Iris pigment epithelial cell (primary cell): Measurements from ENCODE around the gene ARHGAP30.
"Not testable (repeated sequence)": the region's sequence is repeated elsewhere in the genome, so short reads cannot be mapped to it uniquely, and the experiment has no call there.

Experiments
- DNase-seq: peaks from one replicate; pipeline ENCODE4 v3.0.0-alpha.2; 2011; ENCODE audit warnings: low read depth

ARHGAP30 gene, protein sequence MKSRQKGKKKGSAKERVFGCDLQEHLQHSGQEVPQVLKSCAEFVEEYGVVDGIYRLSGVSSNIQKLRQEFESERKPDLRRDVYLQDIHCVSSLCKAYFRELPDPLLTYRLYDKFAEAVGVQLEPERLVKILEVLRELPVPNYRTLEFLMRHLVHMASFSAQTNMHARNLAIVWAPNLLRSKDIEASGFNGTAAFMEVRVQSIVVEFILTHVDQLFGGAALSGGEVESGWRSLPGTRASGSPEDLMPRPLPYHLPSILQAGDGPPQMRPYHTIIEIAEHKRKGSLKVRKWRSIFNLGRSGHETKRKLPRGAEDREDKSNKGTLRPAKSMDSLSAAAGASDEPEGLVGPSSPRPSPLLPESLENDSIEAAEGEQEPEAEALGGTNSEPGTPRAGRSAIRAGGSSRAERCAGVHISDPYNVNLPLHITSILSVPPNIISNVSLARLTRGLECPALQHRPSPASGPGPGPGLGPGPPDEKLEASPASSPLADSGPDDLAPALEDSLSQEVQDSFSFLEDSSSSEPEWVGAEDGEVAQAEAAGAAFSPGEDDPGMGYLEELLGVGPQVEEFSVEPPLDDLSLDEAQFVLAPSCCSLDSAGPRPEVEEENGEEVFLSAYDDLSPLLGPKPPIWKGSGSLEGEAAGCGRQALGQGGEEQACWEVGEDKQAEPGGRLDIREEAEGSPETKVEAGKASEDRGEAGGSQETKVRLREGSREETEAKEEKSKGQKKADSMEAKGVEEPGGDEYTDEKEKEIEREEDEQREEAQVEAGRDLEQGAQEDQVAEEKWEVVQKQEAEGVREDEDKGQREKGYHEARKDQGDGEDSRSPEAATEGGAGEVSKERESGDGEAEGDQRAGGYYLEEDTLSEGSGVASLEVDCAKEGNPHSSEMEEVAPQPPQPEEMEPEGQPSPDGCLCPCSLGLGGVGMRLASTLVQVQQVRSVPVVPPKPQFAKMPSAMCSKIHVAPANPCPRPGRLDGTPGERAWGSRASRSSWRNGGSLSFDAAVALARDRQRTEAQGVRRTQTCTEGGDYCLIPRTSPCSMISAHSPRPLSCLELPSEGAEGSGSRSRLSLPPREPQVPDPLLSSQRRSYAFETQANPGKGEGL

DNA sequence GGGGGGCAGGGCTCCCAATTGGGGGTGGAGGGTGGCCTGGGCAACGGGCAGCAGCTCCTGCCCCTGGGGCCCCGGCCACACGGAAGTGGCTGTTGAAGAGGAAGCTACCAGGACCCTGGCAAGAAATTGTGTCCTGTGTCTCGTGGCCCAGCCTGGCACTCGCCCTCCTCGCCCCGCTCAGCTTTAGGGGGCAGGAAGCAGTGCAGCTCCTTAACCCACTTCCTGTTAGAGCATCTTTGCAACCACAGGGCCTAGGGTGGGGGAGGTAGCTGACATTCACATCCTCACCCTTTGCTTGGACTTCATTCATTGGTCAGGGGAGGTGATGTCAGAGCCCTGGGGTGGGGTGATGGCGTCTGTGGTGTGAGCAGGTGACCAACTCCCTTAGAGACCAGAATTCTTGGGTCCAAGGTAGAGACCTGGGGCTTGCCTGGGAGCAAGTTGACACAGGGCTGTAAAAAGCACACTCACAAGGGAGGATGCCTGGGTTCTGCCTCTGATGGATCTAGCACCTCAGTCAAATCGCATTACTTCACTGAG is at the start of gene ARHGAP30:
ARHGAP30 (minus strand) TSS at position 161 of the 540 bp plus-strand sequence. CDS start 267 bp downstream, outside the sequence.
- DNase-seq = no peak

DNA sequence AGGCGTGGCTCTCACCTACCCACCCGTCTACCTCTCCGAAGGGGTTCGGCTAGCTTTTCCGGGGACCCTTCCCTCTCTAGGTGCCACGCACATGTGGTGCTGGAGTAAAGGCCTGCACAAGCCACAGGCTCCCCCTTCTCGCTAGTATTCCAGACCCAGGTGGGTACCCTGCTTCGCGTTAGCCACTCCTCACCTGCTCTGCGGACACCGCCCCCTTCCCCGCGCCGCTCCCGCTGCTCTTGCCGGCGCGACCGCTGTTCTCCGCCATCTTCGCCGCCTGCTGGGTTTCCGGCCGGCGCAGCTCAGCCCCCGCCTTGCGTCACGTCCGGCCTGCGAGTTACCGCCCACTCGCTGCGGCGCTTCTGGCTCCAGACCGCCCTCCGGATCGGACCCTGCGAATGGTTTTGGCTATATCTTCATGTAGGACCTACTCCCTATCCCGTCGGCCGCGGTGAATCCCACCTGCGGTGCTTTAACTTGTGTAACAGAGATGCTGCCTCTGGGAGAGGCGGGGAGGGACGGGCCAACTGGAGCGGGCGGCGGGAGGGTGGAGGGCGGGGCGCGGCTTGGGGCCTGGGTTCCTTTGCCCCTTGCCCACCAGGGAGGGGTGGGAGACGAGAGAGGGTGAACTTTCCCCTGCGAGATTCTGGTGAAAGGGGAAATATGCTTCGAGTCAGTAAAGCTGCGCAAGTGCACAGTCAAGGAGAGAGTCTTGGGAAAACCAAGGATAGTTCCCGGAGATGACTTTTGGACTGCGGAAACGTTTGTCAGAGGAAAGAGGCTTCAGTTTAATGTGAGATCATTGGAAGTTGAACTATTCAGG is 48.3 kb upstream of the ARHGAP30 start, which contains the start of the genes NIT1 and PFDN2:
NIT1 (plus strand) TSS at position 347 of the 823 bp plus-strand sequence; CDS start at position 419, 72 bp downstream.
PFDN2 (minus strand) TSS at position 279 of the 823 bp plus-strand sequence; CDS start at position 268, 11 bp downstream.
- DNase-seq = peak; percentile 88

DNA sequence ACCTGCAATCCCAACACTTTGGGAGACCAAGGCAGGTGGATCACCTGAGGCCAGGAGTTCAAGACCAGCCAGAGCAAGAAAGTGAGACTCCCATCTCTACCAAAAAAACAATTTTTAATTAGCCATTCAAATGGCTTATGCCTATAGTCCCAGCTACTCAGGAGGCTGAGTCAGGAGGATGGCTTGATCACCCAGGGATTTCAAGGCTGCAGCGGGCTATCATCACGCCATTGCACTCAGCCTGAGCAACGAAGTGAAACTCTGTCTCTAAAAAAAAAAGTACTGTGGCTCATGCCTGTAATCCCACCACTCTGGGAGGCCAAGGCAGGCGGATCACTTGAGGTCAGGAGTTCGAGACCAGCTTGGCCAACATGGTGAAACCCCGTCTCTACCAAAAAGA is 46.3 kb upstream of the ARHGAP30 start:
- not testable (repeated sequence) for DNase-seq

DNA sequence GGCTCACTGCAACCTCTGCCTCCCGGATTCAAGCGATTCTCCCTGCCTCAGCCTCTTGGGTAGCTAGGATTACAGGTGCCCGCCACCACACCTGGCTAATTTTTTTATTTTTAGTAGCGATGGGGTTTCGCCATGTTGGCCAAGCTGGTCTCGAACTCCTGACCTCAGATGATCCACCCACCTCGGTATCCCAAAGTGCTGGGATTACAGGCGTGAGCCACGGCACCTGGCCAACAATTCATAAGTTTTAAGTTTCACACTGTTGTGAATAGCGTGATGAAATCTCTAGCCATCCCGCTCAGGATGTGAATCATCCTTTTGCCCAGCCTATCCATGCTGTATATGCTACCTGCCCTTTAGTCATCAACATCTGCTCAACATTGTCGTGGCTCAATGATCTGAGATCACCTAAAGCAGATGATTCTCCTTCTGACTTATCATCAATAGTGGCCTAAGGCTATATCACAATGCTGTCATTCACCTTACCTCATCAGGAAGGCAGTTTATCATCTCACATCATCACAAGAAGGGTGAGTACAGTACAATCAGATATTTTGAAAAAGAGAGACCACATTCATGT is 45.5 kb upstream of the ARHGAP30 start:
- DNase-seq = peak; percentile 98

DNA sequence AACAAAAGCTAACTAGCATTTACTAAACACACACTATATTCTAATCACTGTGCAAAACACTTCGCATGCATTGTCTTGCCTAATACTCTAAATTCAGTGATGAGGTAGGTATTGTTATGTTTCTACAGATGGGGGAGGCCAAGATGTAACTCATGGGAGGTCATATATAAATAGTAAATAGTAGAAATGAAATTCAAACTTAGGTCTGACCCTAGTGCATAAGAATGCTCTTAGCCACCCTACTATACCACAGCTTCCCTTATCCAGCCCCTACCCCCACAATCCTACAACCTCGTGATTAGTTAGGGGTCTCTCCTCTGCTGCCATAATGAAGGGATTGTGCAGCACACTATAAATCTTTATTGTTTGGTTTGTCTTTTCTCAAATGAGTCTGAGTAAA is 44.9 kb upstream of the ARHGAP30 start:
- peak; percentile 16 for DNase-seq

DNA sequence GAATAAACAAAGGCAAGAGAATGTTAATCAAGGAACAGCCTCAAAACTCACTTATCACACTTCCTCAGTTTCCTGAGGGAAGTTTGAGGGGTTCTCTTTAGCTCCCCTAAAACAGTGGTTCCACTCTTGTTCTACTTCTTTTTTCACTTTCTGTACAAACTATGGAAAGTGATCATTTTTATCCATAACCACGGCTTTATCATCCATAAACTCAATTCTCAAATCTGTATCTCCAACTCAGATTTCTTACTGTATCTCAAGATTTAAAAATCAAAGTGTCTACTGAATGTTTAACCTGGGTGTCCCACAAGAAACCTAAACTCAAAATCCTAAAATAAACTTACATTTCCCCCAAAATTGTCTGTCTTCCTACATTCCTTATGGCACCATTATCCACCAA is 44.2 kb upstream of the ARHGAP30 start:
- DNase-seq = no peak

DNA sequence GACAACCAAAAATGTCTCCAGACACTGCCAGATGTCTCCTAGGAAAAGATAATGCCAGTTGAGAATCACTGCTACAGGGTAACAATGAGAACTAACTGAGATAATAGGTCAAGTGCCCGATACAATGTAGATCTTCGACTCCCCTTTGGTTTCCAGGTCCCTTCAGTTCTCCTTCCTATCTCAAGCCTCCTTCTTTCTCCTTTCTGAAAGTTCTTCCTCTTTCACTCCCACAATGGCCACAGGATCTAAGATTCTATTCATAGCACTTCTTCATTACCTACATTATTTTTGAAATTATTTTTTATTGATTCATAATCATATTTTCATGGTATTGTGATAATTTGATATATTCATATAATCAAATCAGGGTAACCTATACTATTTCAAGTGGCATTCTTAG is 41.8 kb upstream of the ARHGAP30 start:
- no peak for DNase-seq

DNA sequence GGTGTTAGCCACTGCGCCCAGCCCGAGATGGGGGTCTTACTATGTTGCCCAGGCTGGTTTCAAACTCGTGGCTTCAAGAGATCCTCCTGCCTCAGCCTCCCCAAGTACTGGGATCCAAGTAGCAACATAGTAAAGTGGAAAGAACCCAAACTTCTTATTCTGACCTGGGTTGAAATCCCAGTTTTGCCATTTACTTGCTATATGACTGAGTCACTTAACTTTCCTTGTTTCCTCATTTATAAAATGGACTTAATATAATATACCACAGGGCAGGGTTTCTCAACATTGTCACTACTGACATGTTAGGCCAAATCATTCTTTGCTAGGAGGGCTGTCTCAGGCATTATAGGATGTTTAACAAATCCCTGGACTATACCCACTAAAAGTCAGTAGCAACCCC is 41.4 kb upstream of the ARHGAP30 start:
- no peak for DNase-seq

DNA sequence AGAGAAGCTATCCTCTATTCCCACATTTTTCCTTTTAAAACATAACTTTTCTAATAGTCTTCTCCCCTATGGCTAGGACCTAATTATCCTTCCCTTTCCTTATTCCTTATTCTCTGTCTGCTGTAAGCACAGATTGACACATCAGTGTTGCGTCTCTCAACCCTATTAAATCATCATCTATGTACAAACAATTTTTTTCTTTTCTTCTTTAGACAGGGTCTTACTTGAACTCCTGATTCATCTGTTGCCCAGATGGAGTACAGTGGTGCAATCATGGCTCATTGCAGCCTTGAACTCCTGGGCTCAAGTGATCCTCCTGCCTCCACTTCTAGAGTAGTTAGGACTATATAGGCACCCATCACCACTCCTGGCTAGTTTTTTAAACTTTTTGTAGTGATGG is 36.7 kb upstream of the ARHGAP30 start:
- DNase-seq = no peak

DNA sequence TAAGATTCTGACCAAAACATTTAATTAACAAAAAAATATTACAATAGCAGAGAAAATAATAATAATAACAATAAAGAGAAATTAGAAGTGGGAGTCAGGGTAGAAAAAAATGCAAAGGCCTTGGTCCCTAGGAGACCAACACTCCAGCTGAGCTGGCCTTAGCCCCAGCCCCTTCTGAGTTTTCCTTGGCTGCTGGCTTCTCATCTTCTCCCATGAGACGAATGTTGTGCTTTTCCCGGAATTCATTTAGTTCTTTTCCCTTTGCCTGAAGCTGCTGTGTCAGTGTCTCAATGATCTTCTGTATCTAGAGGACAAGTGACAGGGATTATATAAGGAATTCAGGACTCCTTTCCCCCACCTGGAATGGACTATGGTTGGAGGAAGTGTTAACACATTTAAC is 30.9 kb upstream of the ARHGAP30 start:
- no peak for DNase-seq

DNA sequence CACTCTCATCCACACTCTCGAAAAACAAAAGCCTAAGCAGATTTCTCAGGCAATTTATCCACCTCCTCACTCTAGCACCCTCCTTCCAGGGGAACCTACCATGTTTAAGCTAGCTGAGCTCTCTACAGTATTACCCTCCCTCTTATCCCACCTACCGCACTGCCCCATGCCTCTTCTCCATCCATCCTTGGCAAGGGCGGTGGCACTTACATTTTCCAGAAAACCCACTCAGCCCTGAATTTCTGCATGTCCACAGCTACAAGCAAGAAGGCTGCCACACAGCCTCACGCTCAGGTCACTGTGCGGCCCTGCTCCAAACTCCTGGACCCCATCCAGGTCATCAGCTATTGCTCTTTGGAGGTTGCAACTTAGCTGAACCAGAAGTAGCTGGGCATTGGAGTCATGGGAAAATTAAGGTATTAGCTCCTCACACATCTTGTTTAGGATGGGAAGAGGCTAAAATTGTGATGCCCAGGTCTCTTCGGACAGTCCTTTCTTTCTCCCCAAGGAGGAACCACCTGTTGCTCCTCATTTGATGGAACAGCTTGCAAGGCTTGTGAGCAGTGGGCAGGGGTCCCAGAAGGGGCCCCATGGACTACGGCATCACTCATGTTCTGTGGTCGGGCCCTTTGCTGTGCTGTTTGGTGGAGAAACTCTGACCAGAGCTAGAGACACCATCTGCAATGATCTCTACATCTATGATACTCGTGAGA is 29.6 kb upstream of the ARHGAP30 start:
- no peak for DNase-seq

DNA sequence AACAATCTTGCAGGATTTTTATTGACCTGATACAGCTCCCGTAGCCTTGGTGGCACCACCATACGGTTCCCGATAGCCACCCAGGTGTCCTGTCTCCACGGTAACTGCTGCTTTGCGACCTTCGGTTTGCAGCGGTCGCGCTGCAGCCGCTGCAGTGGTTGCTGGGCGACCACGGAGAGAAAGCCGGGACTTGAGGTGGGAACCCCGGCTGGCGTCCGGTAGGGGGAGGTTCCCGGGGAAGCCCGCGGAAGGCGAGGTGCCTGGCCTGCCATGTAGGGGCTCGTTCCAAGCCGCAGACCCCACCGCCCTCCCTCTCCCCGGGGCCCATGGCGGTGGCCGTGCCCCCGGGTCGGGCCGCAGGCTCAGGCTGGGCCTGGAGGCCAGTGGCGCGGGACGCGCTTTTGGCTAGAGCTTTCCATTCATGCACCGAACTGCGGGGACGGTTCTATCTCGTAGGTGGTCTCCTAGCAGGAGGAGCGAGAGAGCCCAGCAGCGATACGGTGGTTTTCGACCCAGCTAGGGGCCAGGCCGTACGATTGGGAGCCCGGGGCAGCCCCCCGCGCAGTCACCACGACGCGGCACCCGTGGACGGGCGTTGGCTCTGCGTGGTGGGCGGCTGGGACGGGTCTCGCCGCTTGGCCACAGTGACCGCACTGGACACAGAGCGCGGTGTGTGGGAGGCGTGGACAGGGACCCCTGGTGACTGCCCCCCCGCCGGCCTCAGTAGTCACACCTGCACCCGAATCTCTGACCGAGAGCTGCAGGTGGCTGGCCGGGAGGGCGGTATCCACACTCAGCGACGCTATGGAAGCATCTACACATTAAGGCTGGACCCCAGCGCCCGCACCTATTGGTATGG is 28.7 kb upstream of the ARHGAP30 start, which contains the start of gene KLHDC9:
KLHDC9 (plus strand) TSS at position 152 of the 859 bp plus-strand sequence; CDS start at position 327, 175 bp downstream.
- DNase-seq = peak; percentile 76

DNA sequence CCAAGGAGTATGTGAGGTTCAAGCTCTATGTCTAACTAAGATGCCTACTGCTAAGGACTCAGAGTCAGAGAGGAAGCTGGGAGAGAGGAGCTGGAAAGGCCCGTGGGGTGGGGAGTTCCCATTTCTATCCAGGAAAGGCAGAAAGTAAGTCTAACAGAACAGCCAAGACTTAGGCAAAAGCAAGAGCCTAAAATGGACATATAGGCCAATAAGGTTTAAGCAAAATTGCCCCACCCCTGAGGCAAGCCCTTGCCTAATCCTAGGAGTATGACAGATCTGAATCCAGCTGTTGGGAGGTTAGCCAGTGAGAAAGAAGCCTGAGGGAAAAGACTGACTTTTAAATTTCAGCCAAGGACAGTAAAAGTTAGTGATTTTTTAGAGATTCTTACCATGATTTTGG is 26.8 kb upstream of the ARHGAP30 start:
- DNase-seq = peak; percentile 57

DNA sequence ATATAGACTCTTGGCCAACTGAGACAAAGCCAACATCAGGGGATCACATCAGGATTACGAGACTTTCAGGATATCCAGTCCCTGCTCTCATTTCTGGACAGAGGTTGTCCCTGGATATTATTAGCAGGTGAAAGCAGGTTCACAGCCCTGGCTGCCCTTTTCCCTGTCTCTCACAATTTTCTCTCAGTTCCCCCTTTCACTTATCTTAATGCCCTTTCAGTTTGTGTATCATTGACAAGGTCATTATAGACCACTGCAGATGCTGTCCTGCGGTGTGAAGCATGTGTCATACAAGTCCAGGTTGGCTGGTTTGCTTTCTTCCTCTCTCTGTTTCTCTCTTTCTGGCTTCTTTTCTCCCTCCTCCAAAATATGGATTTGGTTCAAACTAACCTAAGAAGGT is 26.3 kb upstream of the ARHGAP30 start:
- no peak for DNase-seq

DNA sequence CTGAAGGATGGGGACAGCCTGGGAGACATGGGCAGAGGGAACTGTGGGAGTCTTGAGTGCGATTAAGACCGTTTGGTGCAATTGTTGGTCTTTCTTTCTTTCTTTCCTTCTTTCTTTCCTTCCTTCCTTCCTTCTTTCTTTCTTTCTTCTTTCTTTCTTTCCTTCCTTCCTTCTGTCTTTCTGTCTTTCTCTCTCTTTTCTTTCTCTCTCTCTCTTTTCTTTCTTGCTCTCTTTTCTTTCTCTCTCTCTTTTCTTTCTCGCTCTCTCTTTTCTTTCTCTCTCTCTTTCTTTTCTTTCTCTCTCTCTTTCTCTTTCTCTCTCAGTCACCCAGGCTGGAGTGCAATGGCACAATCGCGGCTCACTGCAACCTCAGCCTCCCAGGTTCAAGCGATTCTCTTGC is 25.5 kb upstream of the ARHGAP30 start:
- no peak for DNase-seq

DNA sequence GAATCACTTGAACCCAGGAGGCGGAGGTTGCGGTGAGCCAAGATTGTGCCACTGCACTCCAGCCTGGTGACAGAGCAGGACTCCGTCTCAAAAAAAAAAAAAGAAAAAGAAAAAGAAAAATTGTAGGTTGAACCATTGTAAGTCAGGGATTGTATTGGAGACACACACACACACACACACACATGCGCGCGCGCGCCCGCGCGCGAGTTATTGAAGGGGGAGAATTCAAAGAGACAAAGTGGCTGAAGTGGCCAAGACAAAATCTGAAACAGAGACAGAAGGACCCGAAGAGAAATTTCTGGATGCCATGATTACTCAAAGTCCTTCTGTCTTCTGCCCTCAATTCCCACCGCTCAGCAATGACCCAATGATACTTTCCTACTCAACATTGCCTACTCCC is 24.8 kb upstream of the ARHGAP30 start:
- DNase-seq = no peak

DNA sequence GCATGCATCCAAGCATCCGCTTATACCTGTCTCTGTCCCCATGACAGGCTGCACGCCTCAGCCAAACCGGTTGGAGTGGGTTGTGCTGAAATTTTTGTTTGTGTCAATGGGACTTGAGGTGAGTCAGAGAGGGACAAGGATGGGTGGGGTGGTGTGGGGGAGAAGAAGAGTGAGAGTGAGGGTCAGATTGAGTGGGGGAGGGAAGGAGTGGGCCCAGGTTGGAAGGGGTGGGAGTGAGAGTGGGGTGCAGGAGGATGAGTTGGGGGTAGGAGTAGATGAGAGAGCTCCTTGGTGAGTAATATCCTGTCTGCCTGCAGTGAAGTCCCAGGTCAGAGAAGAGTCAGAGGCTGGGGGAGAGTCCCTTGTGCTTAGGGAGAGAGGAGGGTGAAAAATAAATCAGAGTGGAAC is 22.9 kb upstream of the ARHGAP30 start:
- peak; percentile 66 for DNase-seq

DNA sequence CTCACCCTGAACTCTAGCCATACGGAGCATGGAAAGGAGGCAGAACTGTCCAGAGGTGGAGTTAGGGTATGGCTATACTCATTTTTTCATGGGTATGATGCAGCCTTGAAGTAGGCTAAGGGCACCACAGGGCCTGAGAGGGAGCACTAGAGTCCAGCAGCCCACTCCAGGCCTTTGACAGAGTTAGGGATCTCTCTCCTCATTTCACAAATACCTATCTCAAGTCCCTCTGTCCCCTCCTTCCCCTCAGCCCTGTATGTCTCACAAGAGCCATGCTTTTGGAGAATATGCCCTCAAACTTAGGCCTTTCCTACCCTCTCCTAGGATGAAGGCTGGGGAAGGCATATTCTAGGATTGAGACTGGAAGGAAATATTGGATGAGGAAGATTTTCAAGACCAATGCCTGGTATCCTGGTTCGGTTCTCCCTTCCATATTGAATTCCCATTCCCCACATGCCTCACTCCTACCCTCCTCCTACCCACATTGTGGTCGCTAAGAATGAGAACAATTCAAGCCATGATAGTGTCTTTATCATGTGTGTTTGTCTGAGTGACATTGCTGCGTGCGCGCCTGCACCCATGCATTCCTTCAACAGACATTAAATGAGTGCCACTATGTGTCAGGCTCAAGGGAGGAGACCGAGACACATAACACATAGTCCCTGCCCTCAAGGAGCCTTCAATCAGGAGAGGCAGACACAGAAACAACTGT is 22.3 kb upstream of the ARHGAP30 start:
- DNase-seq = no peak
